GM18870 (cell line): ENCODE data around the gene C2CD4B.

Experiments used
- ATAC-seq: cut with Tn5 transposase; IDR thresholded peaks from one replicate; pipeline ENCODE4 v1.9.1; 2021; ENCODE audit warnings: moderate library complexity; ENCODE audit not compliant: unreplicated experiment

Gene C2CD4B

DNA sequence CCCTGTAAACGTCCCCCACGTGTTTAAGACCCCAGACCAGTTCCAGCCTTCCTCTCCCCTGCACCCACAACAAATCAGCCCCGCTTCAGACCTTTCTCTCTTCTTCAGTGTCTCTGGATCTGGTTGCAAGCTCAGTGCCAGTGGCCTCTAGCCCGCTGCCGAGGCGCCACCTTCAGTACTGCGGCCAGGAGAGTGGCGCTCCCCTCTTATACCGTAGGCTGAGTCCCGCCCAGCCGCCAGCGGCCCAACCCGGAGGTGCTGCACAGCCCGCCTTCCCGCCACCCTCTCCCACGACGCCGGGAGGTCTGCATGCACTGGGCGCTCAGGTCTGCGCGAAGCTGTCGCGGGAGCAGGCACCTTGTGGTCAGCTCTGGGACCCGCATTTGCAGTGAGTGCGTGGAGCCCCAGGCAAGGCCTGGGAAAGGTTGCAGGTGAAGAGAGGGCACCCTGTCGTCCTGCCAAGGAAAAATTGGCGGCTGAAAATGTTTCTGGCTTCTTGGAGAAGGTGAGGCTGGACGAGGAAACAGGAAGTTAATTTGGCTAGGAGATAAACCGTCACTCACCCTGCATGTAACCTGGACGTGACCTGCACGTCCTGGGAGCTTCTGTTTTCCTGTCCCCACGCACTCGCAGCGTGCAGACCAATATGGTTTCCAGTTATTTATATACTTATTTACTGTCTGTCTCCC is at the start of gene C2CD4B:
Gene C2CD4B, minus strand, starts transcription at position 182 of the 689 bp plus-strand sequence. CDS start 301 bp downstream, outside the sequence.
- no peak for ATAC-seq

DNA sequence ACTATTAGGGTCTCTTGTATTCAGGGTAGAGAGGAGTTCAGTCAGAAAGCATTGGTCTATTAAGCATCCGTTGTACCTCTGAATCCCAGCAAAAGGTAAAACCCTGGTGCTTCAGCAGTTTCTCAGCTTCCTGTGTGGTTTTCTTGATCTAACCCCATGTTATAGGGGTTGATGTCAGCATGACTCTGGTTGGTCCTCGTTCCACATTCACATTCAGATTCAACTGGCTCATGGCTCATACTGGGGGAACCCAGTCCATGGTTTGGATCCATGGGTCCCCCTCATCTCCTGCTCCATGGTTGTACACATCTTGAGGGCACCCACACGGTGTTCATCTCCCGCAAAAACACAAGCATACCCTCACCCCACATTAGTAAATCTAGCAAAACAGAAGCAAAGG is 47.7 kb upstream of the C2CD4B start:
- no peak for ATAC-seq

- ATAC-seq, result no peak
Observed at GRCh38 chr15:62211348-62211747, 46.3 kb upstream of the C2CD4B start.

GRCh38 chr15:62209821-62210220 is 44.7 kb upstream of the C2CD4B start:
- no peak for ATAC-seq

DNA sequence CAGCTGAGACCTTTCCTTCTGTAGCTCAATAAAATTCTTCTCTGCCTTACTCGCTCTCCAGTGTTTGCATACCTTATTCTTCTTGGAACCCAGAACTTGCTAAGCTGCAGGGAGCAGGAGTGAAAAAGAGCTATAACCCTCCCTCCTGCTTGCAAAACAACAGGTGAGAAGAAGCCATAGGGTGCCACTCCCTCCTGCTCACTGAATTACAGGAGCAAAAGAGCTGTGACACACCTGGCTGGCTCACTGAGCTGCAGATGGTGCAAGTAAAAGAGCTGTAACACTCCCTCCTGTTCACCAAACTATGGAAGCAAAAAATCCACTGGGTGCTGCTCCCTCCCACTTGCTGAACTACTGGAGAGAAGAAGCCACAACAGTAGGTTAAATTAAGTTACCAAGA is 44.2 kb upstream of the C2CD4B start:
- ATAC-seq, result no peak

DNA sequence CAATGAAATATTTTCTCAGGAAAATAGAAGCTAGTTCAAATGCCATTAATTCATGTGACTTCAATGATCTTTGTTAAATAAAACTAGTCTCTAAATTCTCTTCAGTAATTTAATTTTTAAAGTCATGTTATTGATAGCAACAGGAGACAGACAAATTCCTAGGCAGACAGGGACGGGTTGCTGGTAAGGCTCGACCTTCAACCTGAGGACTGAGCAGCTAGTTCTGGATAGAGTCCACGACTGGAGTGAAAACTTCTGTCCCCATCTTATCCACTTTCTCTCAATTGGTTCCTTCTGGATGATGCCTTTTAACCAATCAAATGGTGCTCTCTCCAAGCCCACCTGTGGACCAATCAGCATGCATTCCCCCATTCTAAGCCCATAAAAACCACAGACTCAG is 43.8 kb upstream of the C2CD4B start:
- ATAC-seq, result no peak

DNA sequence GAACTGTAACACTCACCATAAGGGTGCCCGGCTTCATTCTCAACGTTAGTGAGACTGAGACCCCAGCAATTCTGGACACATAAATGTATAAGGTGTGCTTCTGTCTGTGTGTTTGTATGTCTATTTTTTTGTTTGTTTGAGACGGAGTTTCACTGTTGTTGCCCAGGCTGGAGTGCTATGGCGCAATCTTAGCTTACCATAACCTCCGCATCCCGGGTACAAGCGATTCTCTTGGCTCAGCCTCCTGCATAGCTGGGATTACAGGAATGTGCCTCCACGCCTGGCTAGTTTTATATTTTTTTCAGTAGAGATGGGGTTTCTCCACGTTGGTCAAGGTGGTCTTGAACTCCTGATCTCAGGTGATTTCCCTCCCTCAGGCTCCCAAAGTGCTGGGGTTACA is 43.3 kb upstream of the C2CD4B start:
- no peak for ATAC-seq

DNA sequence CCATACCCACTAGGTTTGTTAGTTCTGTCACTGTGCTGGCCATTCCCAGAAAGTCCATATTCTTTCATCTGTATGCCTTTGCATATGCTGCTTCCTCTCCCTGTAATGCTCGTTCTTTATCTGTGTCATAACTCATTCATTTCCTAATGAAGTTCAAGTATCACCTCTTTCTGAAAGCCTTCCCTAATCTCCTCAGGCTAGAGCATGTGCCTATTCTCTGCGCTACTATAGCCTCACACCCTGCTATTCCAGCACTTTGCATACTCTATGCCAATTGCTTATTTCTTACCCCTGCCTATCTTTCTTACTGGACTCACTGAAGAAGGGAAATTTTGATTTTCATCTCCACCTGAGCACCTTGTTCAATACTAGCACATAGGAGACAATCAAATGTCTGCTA is 25.6 kb upstream of the C2CD4B start:
- ATAC-seq, result no peak

GRCh38 chr15:62190274-62190673 is 25.2 kb upstream of the C2CD4B start:
- ATAC-seq, result no peak

DNA sequence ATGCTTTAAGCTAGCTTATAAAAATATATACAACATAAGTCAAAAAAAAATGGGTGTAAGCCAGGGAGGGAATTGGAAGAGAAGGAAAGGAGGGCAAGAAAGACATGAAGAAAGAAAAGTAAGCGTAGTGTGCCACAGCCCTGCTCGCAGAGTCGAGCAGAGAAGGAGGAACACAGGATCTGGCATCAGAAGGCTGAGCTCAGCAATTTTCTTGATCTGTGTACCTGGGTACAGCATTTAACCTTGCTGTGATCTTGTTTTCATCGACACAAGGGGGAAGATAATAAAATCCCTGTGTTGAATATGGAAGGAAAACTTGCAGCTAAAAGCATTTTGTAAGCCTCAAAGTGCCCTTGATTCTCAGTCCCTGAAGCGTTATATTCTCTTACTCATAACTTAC is 23.7 kb upstream of the C2CD4B start:
- no peak for ATAC-seq

DNA sequence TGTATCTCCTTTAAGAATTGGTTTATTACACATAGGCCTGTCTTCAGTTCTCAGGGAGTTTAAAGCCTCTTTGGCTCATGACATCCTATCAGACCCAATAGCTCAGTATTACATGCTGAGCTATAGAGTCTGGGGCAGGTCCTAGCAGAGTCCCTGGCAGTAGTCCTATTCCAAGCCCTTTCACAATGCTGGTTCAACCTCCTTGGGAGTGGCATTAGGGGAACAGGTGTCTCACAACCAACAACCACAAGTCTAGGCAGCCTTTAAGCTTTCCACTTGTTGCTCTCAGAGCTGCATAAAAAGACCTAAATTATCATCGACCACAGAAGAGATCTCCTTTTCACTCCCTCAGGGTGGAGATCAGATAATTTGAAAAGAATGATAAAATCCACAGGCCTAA is 22.8 kb upstream of the C2CD4B start:
- no peak for ATAC-seq

- ATAC-seq, result no peak
Observed at GRCh38 chr15:62187425-62187824, 22.3 kb upstream of the C2CD4B start.

DNA sequence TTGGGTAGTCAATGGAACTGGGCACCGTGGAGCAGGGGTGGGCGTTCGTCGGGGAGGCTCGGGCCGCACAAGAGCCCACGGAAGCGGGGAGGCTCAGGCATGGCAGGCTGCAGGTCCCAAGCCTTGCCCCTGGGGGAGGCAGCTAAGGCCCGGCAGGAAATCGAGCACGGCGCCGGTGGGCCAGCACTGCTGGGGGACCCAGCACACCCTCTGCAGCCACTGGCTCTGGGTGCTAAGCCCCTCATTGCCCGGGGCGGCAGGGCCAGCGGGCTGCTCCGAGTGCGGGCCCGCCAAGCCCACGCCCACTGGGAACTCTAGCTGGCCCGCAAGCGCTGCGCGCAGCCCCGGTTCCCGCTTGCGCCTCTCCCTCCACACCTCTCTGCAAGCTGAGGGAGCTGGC is 21.5 kb upstream of the C2CD4B start:
- ATAC-seq, result no peak

DNA sequence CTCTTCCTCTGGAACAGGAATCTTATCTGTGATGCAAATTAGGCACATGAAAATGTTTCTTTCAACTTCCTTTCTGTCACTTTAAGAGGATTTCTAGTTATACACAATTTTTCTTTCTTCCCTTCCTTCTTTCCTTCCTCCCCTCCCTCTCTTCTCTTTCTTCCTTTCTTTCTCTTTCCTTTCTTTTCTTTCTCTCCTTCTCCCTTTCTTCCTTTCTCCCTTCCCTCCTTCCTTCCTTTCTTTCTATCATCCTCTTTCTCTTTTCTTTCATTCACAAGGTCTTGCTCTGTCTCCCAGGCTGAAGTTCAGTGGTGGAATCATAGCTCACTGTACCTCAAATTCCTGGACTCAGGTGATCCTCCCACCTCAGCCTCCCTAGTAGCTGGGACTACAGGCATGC is 18.0 kb upstream of the C2CD4B start:
- no peak for ATAC-seq

GRCh38 chr15:62173215-62173614 is 8.1 kb upstream of the C2CD4B start:
- no peak for ATAC-seq

DNA sequence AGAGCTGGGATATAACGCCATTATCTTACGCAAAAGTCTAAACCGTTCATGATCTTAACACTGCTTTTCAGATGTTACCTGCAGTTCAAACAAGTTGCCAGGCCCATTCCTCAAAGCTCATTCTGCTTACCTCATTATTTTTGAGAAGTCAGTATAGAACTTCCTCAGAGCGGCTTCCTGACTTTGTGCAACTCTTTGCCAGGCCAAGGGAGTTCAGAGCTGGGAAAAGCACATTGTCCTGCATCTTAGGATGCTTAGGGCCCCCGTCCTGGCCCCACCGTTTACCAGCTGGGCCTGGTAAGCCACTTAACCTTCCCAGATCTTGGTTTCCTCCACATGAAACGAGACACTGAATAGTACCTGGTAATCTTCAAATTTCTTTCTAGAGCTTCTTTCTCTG is 6.8 kb upstream of the C2CD4B start:
- ATAC-seq, result no peak

DNA sequence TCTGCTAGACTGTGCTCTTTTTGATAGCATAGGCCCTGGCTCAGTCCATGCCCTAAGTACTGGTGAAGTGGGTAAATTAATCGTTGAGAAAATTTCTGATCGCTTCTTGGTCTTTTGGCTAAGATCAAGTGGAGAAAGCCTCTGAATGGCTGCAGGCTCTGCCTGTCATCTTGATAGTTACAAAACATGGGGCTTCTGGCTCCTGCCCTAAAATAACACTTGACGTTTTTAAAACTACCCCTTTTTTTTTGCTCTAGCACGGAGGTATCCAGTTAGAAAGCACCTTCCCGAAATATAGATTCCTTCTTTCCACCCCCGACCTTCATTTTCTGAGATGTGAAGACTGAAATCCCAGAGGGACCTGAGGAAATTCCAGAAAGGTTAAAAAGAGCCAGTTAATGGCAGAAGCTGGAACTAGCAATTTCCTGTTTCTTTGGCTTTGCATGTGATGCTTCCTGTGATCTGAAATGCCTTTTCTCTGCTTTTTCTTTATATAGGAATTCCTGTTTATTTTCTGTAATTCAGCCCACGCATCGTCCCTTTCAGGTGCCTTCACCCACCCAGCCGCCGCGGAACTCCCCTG is 799 bp upstream of the C2CD4B start:
- no peak for ATAC-seq

- ATAC-seq, result no peak
Observed at GRCh38 chr15:62164396-62165103, 535 bp downstream of the C2CD4B start.

- ATAC-seq, result no peak
Observed at GRCh38 chr15:62164014-62164395, 1.1 kb downstream of the C2CD4B start.

- no peak for ATAC-seq
Observed at GRCh38 chr15:62163397-62164013, 1.6 kb downstream of the C2CD4B start.

DNA sequence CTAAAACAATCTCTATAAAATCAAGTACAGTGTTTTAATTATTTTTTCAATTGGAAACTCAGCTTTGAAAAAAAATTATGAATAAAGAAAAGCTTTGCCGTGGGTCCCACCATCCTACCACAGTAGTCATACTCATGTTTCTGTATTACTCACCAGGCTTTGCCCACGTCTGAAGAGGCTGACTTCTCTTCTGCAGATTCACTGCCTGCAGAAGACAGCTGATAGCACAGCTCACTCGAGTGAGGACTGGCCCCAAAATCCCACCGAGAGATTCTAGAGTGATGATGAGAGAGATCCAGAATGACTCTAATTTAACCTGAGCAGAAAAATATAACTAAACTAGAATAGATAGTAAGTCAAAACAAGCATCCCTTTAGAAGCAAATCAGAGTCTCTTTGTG is 11.9 kb downstream of the C2CD4B start:
- ATAC-seq, result no peak

GRCh38 chr15:62150445-62150844 is 14.6 kb downstream of the C2CD4B start:
- no peak for ATAC-seq
